HG03097 (cell line): ENCODE data around the gene KIAA1671.

Source experiments
- ATAC-seq: cut with Tn5 transposase; IDR thresholded peaks from one replicate; pipeline ENCODE4 v1.9.1; 2021; ENCODE audit not compliant: unreplicated experiment, low FRiP score

Gene KIAA1671

GRCh38 chr22:25061605-25062376, 109.3 kb downstream of the KIAA1671 start:
- no peak for ATAC-seq

- ATAC-seq: no peak
Observed at GRCh38 chr22:25062386-25063085, 110.0 kb downstream of the KIAA1671 start.

DNA sequence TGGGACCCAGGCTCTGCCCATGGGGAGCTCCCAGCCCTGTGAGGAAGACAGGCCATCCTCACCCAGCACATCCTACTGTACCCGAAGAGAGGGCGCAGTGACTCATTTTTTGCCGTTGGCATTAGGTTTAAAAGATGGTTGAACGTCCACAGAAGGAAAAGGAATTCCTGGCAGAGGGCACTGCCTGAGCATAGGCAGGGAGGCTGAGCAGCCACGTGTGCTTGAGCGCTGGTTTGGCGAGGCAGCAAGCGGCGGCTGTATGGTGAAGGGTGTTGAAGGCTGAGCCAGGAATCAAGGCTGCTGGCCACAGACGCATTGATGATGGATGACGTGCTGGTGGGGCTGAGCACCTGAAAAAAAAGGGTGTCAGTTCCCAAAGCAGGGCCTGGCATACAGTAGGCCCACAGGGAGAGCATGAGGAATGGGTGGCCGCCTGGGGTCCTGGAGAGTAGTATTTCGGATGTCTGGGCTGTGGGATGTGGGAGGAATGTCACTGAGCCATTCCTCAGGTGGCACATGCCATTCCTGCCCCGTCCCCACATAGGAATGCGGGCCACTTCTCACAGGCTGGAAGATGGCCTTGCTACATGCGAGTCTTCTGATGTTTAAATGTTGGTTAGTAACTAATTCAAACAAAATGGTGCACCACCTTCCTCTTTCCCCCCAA, 112.5 kb downstream of the KIAA1671 start:
- no peak for ATAC-seq

- ATAC-seq: no peak
Observed at GRCh38 chr22:25066861-25067435, 114.4 kb downstream of the KIAA1671 start.

- no peak for ATAC-seq
Observed at GRCh38 chr22:25067851-25068421, 115.4 kb downstream of the KIAA1671 start.

GRCh38 chr22:25068707-25069106, 116.2 kb downstream of the KIAA1671 start:
- no peak for ATAC-seq

- ATAC-seq: no peak
Observed at GRCh38 chr22:25069426-25069757, 116.9 kb downstream of the KIAA1671 start.

- no peak for ATAC-seq
Observed at GRCh38 chr22:25069758-25070481, 117.4 kb downstream of the KIAA1671 start.

DNA sequence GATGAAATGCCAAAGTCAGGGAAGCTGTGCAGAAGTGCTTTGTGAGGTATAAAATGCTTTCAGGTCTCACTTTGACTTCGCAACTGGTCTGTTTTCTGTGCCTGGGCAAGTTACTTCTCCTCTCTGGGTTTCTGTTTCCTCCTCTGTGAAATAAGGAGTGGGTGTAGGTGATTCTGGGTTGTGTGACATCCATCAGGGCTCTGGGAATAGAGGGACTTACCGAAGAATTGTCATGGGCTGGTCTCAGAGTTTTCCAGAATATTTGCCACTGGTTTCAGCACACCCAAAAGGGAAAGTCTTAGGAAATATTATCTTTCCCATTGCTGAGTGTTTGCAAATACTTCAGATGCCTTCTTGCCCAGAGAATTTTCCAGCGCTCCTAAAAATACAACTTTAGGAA, 118.4 kb downstream of the KIAA1671 start:
- no peak for ATAC-seq

- no peak for ATAC-seq
Observed at GRCh38 chr22:25071720-25072119, 119.2 kb downstream of the KIAA1671 start.

DNA sequence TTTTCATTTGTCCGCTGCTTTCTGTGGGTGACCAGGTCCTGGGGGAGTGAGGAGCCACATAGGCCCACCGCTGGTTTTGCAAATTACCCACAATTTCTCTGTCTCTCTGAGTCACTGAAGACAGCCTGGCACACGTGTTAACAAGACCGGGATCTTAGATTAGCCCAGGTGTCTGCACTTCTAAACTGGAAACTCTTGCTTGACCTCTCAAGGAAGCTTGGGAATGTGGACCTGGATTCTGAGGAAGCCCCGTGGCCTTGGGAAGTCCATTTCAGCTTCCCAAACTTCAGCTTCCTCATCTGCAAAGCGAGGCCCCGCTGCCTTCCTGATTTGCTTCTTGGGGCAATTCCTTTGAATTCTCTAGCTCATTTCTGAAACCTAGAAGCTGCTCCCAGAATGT, 119.9 kb downstream of the KIAA1671 start:
- no peak for ATAC-seq

DNA sequence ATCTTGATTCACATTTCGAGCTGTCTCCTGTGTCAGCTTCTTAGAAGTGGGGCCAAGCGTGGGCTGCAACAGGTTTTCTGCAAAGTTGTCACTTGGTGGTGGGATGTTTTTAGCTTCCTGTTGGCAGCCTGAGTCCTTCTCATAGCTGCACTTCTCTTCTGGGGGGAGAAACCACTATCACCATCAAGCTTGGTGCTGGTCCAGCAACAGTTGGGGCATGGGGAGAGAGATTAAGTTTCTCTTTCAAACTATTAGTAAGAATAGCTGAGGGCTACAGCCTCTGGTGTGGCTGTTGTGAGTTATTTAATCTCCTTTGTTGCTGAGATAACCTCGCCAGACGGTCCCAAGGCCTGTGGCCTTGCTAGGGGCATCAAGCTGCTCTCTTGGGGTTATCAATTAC, 123.8 kb downstream of the KIAA1671 start:
- no peak for ATAC-seq

DNA sequence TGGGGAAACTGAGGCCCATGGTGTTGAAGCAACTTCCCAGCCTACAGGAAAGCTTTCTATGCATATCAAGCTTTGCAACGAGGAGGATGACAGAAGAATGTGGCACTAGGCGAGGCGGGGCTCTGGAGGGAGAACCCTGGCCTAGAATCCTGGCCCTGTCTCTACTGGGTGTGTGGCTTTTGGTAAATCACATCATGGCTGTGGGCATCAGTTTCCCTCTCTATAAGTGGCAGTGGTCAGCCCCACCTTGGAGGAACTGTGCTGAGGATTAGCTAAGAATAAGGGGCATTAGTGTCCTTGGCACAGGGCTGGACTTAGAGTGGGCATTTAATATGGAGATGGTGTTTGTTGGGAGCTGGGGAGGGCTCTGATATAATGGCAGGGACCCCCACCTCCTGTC, 124.5 kb downstream of the KIAA1671 start:
- no peak for ATAC-seq

- ATAC-seq: no peak
Observed at GRCh38 chr22:25077964-25078363, 125.4 kb downstream of the KIAA1671 start.

GRCh38 chr22:25078591-25078990, 126.1 kb downstream of the KIAA1671 start:
- ATAC-seq: no peak

DNA sequence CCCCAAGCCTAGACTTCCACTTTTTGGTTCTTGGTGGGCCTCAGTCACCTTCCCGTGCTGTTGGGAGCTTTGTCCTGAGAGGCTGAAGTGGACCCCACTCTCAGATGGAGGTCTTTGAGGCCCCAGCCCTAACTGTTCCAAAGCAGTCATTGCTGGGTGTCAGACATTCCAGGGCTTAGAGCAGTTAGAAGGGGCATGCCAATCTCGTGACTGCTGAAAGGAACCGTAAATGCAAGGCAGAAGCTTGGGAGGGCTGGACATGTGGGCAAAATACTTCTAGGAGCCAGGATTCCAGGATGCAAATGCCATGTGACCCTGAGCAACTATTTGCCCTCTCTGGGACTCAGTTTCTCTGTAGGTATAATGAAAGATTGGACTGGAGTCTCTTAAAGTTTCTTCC, 128.3 kb downstream of the KIAA1671 start:
- ATAC-seq: no peak

- ATAC-seq: no peak
Observed at GRCh38 chr22:25081409-25081824, 128.9 kb downstream of the KIAA1671 start.

GRCh38 chr22:25082096-25082495, 129.6 kb downstream of the KIAA1671 start:
- no peak for ATAC-seq

GRCh38 chr22:25083056-25083806, 130.7 kb downstream of the KIAA1671 start:
- ATAC-seq: no peak

DNA sequence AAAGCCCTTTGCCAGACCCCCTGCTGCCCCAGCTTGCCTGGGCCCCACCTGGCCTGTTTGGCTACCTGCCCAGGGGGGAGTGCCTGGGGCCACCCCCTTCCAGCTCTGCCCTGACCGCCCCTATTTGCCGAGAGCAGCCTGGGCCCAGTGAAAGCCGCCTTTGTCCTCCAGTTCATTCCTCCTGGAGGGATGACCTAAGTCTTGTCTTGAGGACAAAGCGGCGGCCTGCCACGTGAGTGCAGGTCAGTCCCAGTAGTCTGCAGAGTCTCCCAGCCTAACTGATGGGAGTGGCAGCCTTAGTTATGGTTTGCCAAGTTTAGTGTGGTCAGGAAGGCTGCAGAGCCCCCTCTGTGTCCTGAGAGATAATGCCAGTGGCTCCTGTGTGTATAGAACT, 131.3 kb downstream of the KIAA1671 start:
- no peak for ATAC-seq
